Suprapubic skin (tissue), 4 donors: ENCODE data around the gene DYRK1B.

Source experiments
- CTCF ChIP-seq, 2 donors: fragments of 200-600 bp in 1 of 2; fragments of 450-650 bp in 1 of 2; sonication (generic) in 1 of 2; IDR thresholded peaks; one replicate each; pipeline ENCODE4 v1.5.1; 2016 to 2019; ENCODE audit warnings: antibody characterized with exemption in 2 of 2, mild to moderate bottlenecking in 1 of 2, moderate library complexity in 1 of 2
- EP300 ChIP-seq: sonication (generic); formaldehyde crosslinking; IDR thresholded peaks from one replicate; pipeline ENCODE4 v1.6.1; 2017; ENCODE audit warnings: antibody characterized with exemption
- POLR2A ChIP-seq, 2 donors: fragments of 450-650 bp; IDR thresholded peaks; one replicate each; pipeline ENCODE4 v1.6.1; 2017; ENCODE audit warnings: antibody characterized with exemption in 2 of 2, mild to moderate bottlenecking in 2 of 2, moderate library complexity in 2 of 2
- POLR2AphosphoS5 ChIP-seq, 3 donors: sonication (generic); formaldehyde crosslinking; IDR thresholded peaks; one replicate each; pipeline ENCODE4 v1.6.1; 2017; ENCODE audit warnings: antibody characterized with exemption in 3 of 3

DNA sequence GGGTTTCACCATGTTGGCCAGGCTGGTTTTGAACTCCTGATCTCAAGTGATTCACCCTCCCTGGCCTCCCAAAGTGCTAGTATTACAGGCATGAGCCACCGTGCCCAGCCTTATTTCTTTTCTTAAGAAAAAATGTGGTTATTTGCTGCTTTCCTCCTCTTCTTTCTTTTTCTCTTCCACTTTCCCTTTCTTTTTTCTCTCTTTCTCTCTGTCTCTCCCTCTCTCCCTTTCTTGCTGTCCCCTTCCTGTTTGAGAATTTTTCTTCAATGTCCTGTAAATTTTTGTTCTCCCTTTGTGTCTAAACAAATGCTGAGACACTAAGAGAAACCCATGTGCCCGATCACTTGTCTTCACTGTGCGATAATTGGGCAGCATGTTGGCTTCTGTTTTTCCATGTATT lies 53.1 kb downstream of the DYRK1B start:
- TF ChIP-seq CTCF (IDR thresholded peaks at IDR 0.05) (no peak), POLR2A (IDR thresholded peaks at IDR 0.05) (no peak), EP300 (no peak), POLR2AphosphoS5 (IDR thresholded peaks at IDR 0.05) (no peak)
